HG02759 (cell line): ENCODE data around the gene PICK1.
"Not testable (repeated sequence)": the region's sequence is repeated elsewhere in the genome, so short reads cannot be mapped to it uniquely, and the experiment has no call there.

ENCODE experiments used
- ATAC-seq: cut with Tn5 transposase; IDR thresholded peaks from one replicate; pipeline ENCODE4 v1.9.1; 2021; ENCODE audit warnings: mild to moderate bottlenecking, moderate library complexity; ENCODE audit not compliant: unreplicated experiment

Gene PICK1

DNA sequence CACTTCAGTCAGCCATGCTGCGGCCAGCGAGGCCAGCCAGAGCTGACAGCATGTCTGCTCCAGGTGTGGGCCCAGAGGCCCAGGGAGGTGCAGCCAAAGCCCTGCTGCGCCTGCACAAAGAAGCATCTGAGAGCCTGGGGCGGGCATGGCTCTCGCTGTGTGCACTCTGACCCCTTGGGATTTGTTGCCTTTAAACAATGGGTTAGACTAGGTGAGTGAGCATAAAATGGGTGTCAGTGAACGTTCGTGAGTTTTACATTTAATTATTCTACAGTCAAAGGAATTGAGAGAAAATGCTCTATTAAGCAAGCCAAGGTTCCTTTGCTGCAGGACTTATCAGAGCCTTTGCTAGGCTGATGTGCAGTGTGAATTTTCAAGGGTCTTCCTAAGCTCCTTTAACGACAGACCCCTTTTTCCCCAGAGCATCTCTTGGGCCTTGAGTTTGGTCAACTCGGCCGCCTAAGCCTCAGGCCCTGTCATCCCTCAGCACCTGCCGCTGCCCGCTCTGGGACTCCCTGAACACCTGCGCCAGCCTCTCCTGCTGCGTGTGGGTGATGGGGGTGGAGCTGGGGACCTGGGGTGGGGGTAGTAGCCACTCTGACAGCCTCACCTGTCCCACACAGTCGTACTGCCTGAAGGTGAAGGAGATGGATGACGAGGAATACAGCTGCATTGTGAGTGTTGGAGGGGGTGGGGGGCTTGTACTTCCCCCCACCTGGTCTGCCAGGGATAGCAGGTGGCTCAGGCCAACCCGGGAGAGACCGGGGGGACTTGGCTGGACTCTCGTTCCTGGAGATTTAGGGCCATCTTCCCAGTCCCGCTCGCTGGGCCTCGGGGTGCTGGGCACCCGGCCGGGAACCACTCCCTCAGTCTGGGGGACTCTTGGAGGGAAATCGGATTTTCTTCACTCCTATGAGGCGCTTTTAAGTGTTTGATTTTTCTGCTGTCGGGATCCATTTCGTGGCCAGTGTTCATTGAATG, 16.2 kb downstream of the PICK1 start:
- no peak for ATAC-seq

DNA sequence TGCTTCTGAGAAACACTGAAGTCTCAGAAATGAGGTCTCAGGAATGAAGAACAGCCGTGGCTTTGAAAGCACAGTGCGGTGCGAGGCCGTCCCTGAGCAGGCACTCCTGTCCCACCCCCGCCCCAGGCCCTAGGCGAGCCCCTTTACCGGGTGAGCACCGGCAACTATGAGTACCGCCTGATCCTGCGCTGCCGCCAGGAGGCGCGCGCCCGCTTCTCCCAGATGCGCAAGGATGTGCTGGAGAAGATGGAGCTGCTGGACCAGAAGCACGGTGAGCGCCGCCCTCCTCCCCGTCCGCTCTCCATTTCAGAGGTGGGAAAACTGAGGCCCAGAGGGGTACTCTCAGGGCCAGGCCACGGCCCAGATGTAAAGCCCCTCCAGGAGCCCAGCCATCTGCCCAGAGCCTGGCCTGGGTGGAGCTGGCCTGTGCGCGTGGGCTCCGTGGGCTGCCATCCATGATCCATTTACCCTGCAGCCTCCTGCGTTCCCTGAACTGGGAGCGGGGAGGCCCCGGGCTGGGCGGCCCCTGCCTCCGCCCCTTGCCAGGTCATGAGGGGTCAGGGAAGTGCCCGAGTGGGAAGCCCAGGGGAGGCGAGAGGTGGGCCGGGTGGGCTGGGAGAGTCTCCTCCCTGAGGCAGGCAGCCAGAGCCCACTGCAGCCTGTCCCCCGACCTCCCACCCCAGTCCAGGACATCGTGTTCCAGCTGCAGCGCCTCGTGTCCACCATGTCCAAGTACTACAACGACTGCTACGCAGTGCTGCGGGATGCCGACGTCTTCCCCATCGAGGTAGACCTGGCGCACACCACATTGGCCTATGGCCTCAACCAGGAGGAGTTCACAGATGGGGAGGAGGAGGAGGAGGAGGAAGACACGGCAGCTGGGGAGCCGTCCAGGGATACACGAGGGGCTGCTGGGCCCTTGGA, 17.2 kb downstream of the PICK1 start:
- no peak for ATAC-seq

- no peak for ATAC-seq
Observed at GRCh38 chr22:38075105-38075825, 18.1 kb downstream of the PICK1 start.

GRCh38 chr22:38075961-38076360, 18.8 kb downstream of the PICK1 start:
- no peak for ATAC-seq

DNA sequence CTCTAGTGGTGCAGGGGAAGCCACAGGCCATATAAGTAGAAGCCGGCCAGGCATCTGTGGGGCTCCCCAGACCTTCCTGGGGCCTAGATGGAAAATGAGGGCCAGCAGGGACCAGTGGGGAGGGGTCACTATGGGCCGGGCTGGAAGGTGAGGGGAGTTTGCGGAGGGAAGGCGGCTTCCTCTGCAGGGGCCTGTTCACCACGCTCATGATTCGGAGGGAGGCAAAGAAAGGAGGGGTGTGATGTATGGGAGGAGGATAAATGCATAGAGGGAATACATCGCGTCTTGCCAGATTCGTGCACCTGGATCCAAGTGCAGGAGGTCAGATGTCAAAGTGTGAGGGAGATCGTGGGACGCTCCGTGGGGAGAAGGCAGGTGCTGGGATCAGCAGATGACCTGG, 19.9 kb downstream of the PICK1 start:
- no peak for ATAC-seq

DNA sequence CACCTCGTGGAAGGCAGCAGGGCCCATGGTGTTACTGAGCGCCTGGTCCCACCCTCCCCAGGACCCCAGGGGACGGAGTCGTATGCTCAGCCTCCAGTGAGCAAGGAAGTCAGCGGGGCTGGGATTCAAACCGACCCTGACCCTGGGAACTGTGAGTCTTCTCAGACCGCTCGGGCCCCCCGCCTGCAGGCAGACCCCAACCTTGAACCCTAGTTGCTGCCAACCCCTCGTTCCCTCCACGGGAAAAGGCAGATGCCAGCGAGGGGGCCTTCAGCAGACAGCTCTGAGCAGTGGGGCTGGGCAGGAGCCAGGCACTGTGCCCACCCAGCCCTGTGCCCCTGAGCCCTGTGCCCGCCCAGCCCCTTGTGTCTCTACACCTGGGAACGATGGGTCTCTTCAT, 20.4 kb downstream of the PICK1 start:
- no peak for ATAC-seq

GRCh38 chr22:38078046-38078840, 21.0 kb downstream of the PICK1 start:
- ATAC-seq = no peak

DNA sequence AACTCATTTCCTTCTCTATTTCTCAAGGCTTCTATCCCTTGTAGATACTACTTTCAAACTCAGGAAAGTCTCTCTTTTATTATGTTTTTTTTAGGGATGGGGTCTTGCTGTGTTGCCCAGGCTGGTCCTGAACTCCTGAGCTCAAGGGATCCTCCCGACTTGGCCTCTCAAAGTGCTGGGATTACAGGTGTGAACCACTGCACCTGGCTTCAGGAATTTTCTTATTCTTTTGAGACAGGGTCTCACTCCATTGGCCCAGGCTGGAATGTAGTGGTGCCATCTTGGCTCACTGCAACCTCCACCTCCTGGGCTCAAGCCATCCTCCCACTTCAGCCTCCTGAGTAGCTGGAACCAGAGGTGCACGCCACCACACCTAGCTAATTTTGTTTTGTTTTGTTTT, 22.0 kb downstream of the PICK1 start:
- not testable (repeated sequence) for ATAC-seq

DNA sequence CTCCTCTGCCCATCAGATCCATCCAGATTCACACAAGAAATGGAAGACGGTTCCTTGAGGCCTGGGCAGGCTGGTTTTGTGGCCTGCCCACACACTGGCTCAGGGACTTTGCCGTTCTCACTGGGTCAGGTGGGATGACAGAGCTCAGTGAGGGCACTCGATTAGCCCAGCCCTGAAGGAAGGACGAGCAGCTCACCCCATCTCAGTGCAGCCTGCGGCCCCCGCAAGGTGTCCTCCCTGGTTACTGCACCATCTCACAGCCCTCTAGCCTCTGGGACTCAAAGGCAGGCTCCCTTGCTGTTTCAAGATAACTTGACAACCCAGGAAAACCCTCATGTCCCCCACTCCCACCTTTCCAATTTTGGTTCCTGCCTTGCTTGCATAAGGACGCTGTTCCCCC, 22.6 kb downstream of the PICK1 start:
- no peak for ATAC-seq

- no peak for ATAC-seq
Observed at GRCh38 chr22:38080474-38080849, 23.3 kb downstream of the PICK1 start.

DNA sequence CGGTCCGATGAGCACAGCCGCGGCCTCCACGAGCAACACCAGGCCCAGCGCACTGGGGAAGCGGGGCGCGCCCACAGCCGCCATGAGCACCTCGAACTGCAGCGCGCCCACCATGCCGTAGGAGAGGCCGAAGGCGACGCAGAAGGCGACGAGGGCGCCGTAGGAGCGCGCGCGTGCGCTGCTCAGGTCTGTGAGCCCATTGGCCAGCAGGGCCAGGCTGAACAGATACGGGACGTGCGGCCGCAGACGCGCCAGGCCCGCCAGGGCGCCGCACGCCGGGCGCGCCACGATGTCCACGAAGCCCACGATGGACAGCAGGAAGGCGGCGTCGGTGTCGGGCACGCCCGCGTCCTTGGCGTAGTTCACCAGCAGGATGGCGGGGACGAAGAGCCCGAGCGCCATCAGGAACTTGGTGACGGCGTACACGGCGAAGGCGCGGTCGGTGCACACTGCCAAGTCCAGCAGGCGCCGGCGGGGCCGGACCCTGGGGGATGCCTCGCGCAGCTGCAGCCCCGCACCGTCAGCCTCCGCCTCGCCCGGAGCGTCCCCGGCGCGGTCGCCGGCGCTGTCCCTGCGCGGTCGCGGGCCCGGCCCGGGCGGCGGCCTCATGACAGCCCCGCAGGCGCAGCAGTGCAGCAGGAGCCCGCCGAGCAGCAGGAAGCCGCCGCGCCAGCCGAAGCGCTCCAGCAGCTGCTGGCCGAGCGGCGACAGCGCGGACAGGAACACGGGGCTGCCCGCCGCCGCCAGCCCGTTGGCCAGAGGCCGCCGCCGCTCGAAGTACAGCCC, 23.8 kb downstream of the PICK1 start:
- no peak for ATAC-seq

DNA sequence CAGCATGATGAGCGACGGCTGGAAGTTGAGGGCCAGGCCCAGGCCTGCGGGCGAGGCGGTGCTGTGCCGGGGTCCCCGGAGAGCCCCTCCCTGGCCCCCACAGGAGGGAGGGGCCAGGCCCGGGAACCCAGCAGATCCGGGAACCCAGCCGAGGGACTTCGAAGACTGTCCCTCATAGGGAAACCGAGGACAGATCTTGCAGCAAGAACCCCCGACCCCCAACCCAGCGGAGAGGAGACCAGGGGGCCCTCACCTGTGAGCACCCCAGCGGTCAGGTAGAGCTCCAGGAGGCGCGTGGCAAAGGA, 24.4 kb downstream of the PICK1 start:
- ATAC-seq = no peak

DNA sequence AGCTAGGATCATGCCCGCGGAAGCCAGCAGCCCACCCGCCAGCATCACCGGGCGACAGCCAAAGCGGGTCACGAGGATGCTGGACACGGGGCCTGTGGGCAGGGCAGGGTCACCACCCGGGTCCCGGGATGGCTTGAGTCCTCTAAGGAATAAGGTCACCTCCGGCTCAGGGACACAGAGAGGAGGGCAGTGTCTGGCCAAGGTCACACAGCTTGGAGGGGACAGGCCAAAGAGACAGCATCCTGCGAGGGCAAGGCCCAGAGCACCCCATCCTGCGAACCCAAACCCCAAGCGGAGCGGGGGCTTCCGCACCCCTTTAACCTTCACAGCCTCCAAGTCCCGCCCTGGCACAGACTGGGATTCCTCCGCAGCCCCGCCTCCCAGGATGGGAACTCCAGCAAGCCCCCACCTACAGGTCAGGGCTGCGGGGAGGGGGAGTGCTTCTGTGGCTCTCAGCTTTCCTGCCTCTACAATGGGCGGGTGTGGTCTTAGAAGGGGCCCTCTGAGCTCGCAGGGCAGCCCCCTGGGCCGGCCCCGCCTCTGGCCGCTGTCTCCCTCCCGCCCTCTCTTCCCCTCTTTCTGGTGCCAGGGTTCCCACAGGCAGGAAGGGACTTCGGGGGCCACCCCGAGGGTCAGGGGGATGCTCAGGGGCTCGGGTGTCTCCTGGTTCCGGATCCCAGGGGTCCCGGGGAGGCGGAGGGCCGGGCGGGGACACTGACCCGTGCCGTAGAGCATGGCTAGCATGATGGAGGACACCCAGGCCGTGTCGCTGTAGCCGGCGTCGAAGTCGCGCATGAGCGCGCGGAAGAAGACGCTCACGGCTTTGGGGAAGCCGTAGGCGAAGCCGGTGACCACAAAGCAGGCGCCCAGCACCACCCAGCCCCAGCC, 25.0 kb downstream of the PICK1 start:
- no peak for ATAC-seq

DNA sequence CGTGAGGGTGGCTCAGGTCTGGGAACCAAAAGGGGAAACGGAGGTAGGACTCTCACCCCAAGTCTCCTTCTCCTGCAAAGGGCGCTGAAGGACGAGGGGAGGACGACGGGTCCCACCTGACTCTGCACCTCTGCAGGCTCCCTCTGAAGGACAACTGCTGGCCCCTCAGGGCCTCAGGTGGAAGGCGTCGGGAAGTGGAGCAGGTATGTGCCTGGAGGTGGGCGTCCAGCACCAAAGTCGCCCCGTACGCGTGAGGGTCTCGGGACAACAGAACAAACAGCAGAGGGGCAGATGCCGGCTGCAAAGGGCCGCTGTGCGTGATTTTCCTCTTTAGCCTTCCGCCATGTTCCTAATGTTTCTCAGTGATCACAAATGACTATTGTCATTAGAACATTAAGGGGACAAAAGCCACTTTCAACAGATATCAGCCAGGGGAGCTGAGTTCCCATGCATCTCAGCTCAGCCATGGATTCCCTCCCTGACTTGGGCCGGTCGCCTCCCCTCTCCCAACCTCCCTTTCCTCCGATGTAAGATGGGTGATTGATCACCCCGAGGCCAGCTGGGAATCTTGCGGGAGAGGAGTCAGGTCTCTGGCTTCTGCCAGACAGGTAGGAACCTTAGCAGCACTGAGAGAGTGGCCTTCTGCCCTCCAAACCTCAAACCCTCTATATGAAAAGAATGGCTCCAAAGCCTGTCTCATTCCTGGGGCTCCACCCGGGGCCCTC, 25.9 kb downstream of the PICK1 start:
- no peak for ATAC-seq

- no peak for ATAC-seq
Observed at GRCh38 chr22:38083931-38084631, 26.9 kb downstream of the PICK1 start, which contains the start of gene SLC16A8. SLC16A8 (minus strand) TSS chr22:38084184; CDS start chr22:38082873, 1,311 bp downstream.

DNA sequence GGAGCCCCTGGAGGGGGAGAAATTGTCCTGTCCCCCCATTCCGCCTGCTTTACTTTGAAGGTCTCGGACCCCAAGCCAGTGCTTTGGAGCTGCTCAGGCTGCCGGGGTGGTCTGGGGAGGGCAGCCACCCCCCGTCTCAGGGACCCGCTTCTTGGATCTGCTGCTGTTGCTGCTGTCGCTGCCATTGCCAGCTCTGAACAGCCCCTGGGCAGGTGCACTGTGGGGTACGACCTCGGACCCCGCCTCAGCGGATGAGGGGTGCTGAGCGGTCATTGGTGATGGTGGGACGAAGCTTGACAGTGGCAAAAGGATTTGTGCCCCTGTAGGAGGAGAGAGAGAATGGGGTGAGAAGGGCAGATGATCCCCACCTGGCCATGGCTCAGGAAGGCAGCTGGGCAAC, 27.9 kb downstream of the PICK1 start:
- no peak for ATAC-seq

DNA sequence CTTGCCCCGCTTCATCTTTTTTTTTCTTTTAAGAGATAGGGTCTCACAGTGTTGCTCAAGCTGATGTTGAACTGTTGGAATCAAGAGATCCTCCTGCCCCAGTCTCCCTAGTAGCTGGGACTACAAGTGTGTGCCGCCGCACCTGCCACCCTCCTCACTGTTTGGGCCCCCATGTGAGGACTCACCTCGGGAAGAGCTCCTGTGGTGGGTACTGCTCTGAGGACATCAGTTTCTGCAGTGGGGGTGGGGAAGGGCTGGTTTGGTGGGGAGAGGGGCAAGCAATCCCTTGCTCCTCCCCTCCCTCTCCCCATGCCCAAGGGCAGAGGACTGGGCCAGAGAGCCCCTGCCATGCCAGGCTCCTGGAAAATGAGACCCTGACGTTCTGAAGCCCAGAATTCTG, 28.3 kb downstream of the PICK1 start:
- ATAC-seq = no peak
